IMR-90 (cell line): ENCODE data around the gene ARHGAP10. TPM values are rescaled to one million over a fixed set of nuclear protein-coding genes. Genes with fewer than 3 reads are reported as not detected.
A peak's percentile ranks its signal among the peaks of the same experiment; 100 is the strongest.

Source experiments
- ATAC-seq: fragments of 200-7000 bp; cut with Tn5 transposase; 2 replicates; pipeline ENCODE4 v1.9.1; 2020; ENCODE audit warnings: low read depth, mild to moderate bottlenecking, moderate library complexity
- BruUV-seq: library from RNA; stranded (reverse); fragments of 400-500 nt; replicated peaks from 2 replicates; lab custom pipeline; 2021; lab: Mats Ljungman, UMichigan
- CTCF ChIA-PET: fragments of 300-600 bp; formaldehyde crosslinking; extraction: SDS; loops from one replicate; lab custom pipeline; 2021; ENCODE audit warnings: antibody characterized with exemption; lab: Yijun Ruan, JAX
- POLR2A ChIA-PET: fragments of 300-600 bp; sonication (Branson Sonifier 250); formaldehyde crosslinking; loops from one replicate; lab custom pipeline; 2022; ENCODE audit warnings: antibody characterized with exemption; ENCODE audit not compliant: unreplicated experiment; lab: Charles Lee
- DNase-seq: peaks from one replicate; pipeline ENCODE4 v3.0.0; 2013
- H2AFZ ChIP-seq: replicated peaks from 2 replicates; pipeline ENCODE3; 2013; ENCODE audit warnings: low read length, mild to moderate bottlenecking; ENCODE audit not compliant: poor library complexity
- H2AK5ac ChIP-seq: 2 replicates; pipeline ENCODE4 v1.6.1; 2013; ENCODE audit warnings: low read depth, low read length, inconsistent platforms
- H2AK9ac ChIP-seq: replicated peaks from 2 replicates; pipeline ENCODE3; 2013; ENCODE audit warnings: mild to moderate bottlenecking, low read depth, low read length, moderate library complexity; ENCODE audit not compliant: poor library complexity
- H2BK120ac ChIP-seq: 2 replicates; pipeline ENCODE4 v1.6.1; 2013; ENCODE audit warnings: low read depth, low read length, inconsistent platforms
- H2BK15ac ChIP-seq: 3 replicates; pipeline ENCODE4 v1.6.1; 2013; ENCODE audit warnings: low read depth, low read length, inconsistent platforms
- H2BK20ac ChIP-seq: 2 replicates; pipeline ENCODE4 v1.6.1; 2013; ENCODE audit warnings: low read depth, mild to moderate bottlenecking, inconsistent platforms, low read length, moderate library complexity
- H2BK5ac ChIP-seq: 2 replicates; pipeline ENCODE4 v1.6.1; 2013; ENCODE audit warnings: mild to moderate bottlenecking, low read depth, low read length, inconsistent platforms; ENCODE audit not compliant: poor library complexity, severe bottlenecking
- H3K14ac ChIP-seq: replicated peaks from 2 replicates; pipeline ENCODE4 v1.6.1; 2013; ENCODE audit warnings: low read depth, low read length, inconsistent platforms
- H3K18ac ChIP-seq: 2 replicates; pipeline ENCODE4 v1.6.1; 2013; ENCODE audit warnings: low read depth, low read length, control low read depth
- H3K23ac ChIP-seq: 2 replicates; pipeline ENCODE4 v1.6.1; 2013; ENCODE audit warnings: low read depth, low read length, inconsistent platforms
- H3K27ac ChIP-seq: 2 replicates; pipeline ENCODE4 v1.5.1; 2013; ENCODE audit warnings: mild to moderate bottlenecking, control low read depth, low read length; ENCODE audit not compliant: insufficient read depth
- H3K27me3 ChIP-seq: 2 replicates; pipeline ENCODE4 v1.6.1; 2013; ENCODE audit warnings: low read length; ENCODE audit not compliant: control insufficient read depth, insufficient read depth
- H3K36me3 ChIP-seq: 2 replicates; pipeline ENCODE4 v1.6.1; 2013; ENCODE audit warnings: low read length, mixed read lengths; ENCODE audit not compliant: control insufficient read depth, insufficient read depth
- H3K4ac ChIP-seq: 2 replicates; pipeline ENCODE4 v1.6.1; 2013; ENCODE audit warnings: low read depth, low read length, inconsistent platforms
- H3K4me1 ChIP-seq: 2 replicates; pipeline ENCODE4 v1.6.1; 2013; ENCODE audit warnings: low read length, mixed read lengths; ENCODE audit not compliant: control insufficient read depth, insufficient read depth
- H3K4me2 ChIP-seq: 2 replicates; pipeline ENCODE4 v1.6.1; 2013; ENCODE audit warnings: low read depth, mild to moderate bottlenecking, control low read depth, low read length, moderate library complexity
- H3K4me3 ChIP-seq: 2 replicates; pipeline ENCODE4 v1.5.1; 2013; ENCODE audit warnings: low read depth, mild to moderate bottlenecking, control low read depth, low read length, moderate library complexity; ENCODE audit not compliant: insufficient read depth
- H3K56ac ChIP-seq: 2 replicates; pipeline ENCODE4 v1.6.1; 2013; ENCODE audit warnings: low read length, inconsistent platforms; ENCODE audit not compliant: insufficient read depth; ENCODE audit errors: extremely low read depth
- H3K79me1 ChIP-seq, 2 experiments: 2 replicates each; pipeline ENCODE4 v1.6.1; 2013; ENCODE audit warnings: low read length in 2 of 2, inconsistent platforms in 1 of 2, low read depth in 1 of 2
- H3K9ac ChIP-seq: 2 replicates; pipeline ENCODE4 v1.6.1; 2013; ENCODE audit warnings: low read depth, low read length, control low read depth
- H3K9me1 ChIP-seq: 2 replicates; pipeline ENCODE4 v1.6.1; 2013; ENCODE audit warnings: low read length, inconsistent platforms; ENCODE audit not compliant: insufficient read depth
- H3K9me3 ChIP-seq: 2 replicates; pipeline ENCODE4 v1.6.1; 2013; ENCODE audit warnings: low read length; ENCODE audit not compliant: control insufficient read depth, insufficient read depth
- H4K20me1 ChIP-seq: 2 replicates; pipeline ENCODE4 v1.6.1; 2013; ENCODE audit warnings: low read length, inconsistent platforms; ENCODE audit not compliant: insufficient read depth
- H4K5ac ChIP-seq: 2 replicates; pipeline ENCODE4 v1.6.1; 2013; ENCODE audit warnings: mild to moderate bottlenecking, low read depth, low read length, control low read depth
- H4K8ac ChIP-seq, 2 experiments: 2 replicates each; pipeline ENCODE4 v1.6.1; 2013; ENCODE audit warnings: low read depth in 2 of 2, low read length in 2 of 2, control low read depth in 1 of 2, inconsistent platforms in 1 of 2
- H4K91ac ChIP-seq: 2 replicates; pipeline ENCODE4 v1.6.1; 2013; ENCODE audit warnings: low read depth, low read length, inconsistent platforms; ENCODE audit not compliant: insufficient read depth
- FOS ChIP-seq: fragments of 150-350 bp; IDR thresholded peaks from 2 replicates; pipeline ENCODE4 v1.6.1; 2016; ENCODE audit warnings: low read depth, low read length
- MAFK ChIP-seq: IDR thresholded peaks from 2 replicates; pipeline ENCODE4 v1.6.1; 2012; ENCODE audit warnings: low read depth, low read length, improper control_type of control experiment
- WGBS, 2 experiments: methylation state at CpG; one replicate each; pipeline versions ENCODE4 v1.1.5 to v1.1.7; 2013; ENCODE audit warnings: missing lambda C conversion rate in 2 of 2; ENCODE audit not compliant: insufficient read length in 1 of 2; ENCODE audit errors: extremely low coverage in 2 of 2; 5-methylcytosine and 5-hydroxymethylcytosine counted together
- dilution Hi-C: fragments of 300-500 bp; cut with HindIII; formaldehyde crosslinking; loops from one replicate; pipeline ENCODE4 v1.14.3; 2018; ENCODE audit warnings: low sequenced_read_pairs; ENCODE audit not compliant: unreplicated experiment
- in situ Hi-C: fragments of 300-500 bp; cut with MboI; formaldehyde crosslinking; loops from 3 replicates; pipeline ENCODE4 v1.14.3; 2019; ENCODE audit warnings: low sequenced_read_pairs, inconsistent platforms, mixed read lengths
- intact Hi-C: fragments of 100-400 bp; cut with micrococcal nuclease; formaldehyde crosslinking; loops from 2 replicates; pipeline ENCODE4 v1.10.0; 2022
- polyA plus RNA-seq, 3 experiments: library from polyadenylated mRNA; depleted of rRNA; stranded (reverse); fragments of >200 nt; gene quantifications; 2 replicates each; pipeline ENCODE4 v1.2.3, GENCODE V29; 2012; ENCODE audit warnings: low replicate concordance in 1 of 3
- total RNA-seq: library from RNA; depleted of rRNA; stranded (reverse); fragments of >200 nt; gene quantifications from 2 replicates; pipeline ENCODE4 v1.2.3, GENCODE V29; 2012

ARHGAP10 gene
- total and polyA plus RNA-seq, 2 of the 4 experiments (the other 2 are of a cell fraction): 27.1 to 29.4 TPM

DNA sequence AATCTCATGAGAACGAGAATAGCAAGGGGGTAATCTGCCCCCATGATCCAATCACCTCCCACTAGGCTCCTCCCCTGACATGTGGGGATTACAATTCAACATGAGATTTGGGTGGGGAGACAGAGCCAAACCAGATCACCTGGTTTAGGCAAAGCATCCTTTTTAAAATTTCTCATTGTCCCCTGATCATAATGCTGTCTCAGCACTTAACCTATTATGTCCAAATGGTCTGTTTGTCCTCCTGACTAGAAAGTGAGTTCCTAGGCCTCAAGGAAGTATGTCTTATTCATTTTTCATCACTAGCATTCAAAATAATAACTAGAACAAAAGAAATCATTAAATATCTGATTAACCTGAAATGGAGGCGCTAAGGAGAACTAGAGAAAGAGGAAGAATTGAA lies 40.1 kb upstream of the ARHGAP10 start:
- intact Hi-C loops (no loop called here), dilution Hi-C loops (no loop called here), in situ Hi-C loops (no loop called here)
- CTCF ChIA-PET: interaction anchor here (1.4 kb wide), 1 partner anchor 175 kb away, joined by 4 read pairs; no protein-coding TSS in a partner anchor
- Histone ChIP-seq H2AFZ (no peak overlapping the region), H4K8ac (no peak overlapping the region), H3K9me3 (no peaks in the 10 kb centered on the region), H2AK5ac (no peak overlapping the region), H3K9me1 (no peaks in the 10 kb centered on the region), H2BK120ac (no peak overlapping the region), H3K79me1 (no peaks in the 10 kb centered on the region), H3K18ac (no peak overlapping the region), H3K27ac (no peak overlapping the region), H3K56ac (no peak overlapping the region), H3K4ac (no peak overlapping the region), H3K27me3 (peaks cover 3% of the 10 kb centered on the region; the same call in 1 of the 2 replicates), H2BK20ac (no peak overlapping the region), H4K5ac (no peak overlapping the region), H2BK5ac (no peak overlapping the region), H4K91ac (no peak overlapping the region), H2BK15ac (no peak overlapping the region), H2AK9ac (no peak overlapping the region), H3K9ac (no peak overlapping the region), H3K36me3 (no peaks in the 10 kb centered on the region), H3K4me2 (no peak overlapping the region), H3K23ac (no peak overlapping the region), H3K14ac (no peak overlapping the region), H4K20me1 (no peaks in the 10 kb centered on the region), H3K4me1 (no peaks in the 10 kb centered on the region), H3K4me3 (no peak overlapping the region)
- TF ChIP-seq MAFK (peak; percentile 80), FOS (no peak)
- no peak for DNase-seq
- POLR2A ChIA-PET: no interaction called here
- BruUV-seq: no TSS peak
- ATAC-seq: no peak
- WGBS, 2 experiments: no CpG with 5 or more reads among the region's 2 CpGs
